Measurements from ENCODE around the gene ESCO1.

ESCO1 gene

GRCh38 chr18:21489919-21490495, 110.5 kb downstream of the ESCO1 start:
- DNase-seq (ENCODE audit: low read depth), result no peak

- no peak for DNase-seq (ENCODE audit: low read depth)
Measured at GRCh38 chr18:21489119-21489750, 111.3 kb downstream of the ESCO1 start.

- DNase-seq (ENCODE audit: low read depth), result no peak
Measured at GRCh38 chr18:21486905-21487437, 113.5 kb downstream of the ESCO1 start.

GRCh38 chr18:21484851-21485636, 115.5 kb downstream of the ESCO1 start:
- DNase-seq (ENCODE audit: low read depth), result no peak

GRCh38 chr18:21483051-21483450, 117.5 kb downstream of the ESCO1 start:
- no peak for DNase-seq (ENCODE audit: low read depth)

GRCh38 chr18:21481739-21482138, 118.8 kb downstream of the ESCO1 start:
- no peak for DNase-seq (ENCODE audit: low read depth)

- DNase-seq (ENCODE audit: low read depth), result no peak
Measured at GRCh38 chr18:21479721-21480120, 120.8 kb downstream of the ESCO1 start.
